Cardiac muscle cell (in vitro differentiated cells and primary cell): Measurements from ENCODE around the gene PRKAG2. TPM values are rescaled to one million over a fixed set of nuclear protein-coding genes. Genes with fewer than 3 reads are reported as not detected.

Experiments used
- DNase-seq, 2 donors: peaks; one replicate each; pipeline versions ENCODE4 v3.0.0 to v3.0.0-alpha.2; 2010 to 2017; ENCODE audit warnings: low read depth in 1 of 2, low spot score in 1 of 2
- H3K27ac ChIP-seq: fragments of 200-600 bp; sonication (generic); 2 replicates; pipeline ENCODE4 v1.5.1; 2016
- H3K27me3 ChIP-seq: fragments of 200-600 bp; sonication (generic); 2 replicates; pipeline ENCODE4 v1.6.0; 2016; ENCODE audit warnings: control low read depth
- H3K36me3 ChIP-seq: fragments of 200-600 bp; sonication (generic); 2 replicates; pipeline ENCODE4 v1.5.1; 2016; ENCODE audit warnings: control low read depth
- H3K4me1 ChIP-seq: fragments of 200-600 bp; sonication (generic); 2 replicates; pipeline ENCODE4 v1.8.1; 2017; ENCODE audit warnings: low read depth, mild to moderate bottlenecking, mixed run types
- H3K4me3 ChIP-seq: fragments of 200-600 bp; sonication (generic); 2 replicates; pipeline ENCODE4 v1.5.1; 2016; ENCODE audit warnings: mild to moderate bottlenecking
- H3K9me3 ChIP-seq: fragments of 200-600 bp; sonication (generic); 2 replicates; pipeline ENCODE4 v1.5.1; 2017; ENCODE audit warnings: low read depth, mild to moderate bottlenecking, control low read depth
- CTCF ChIP-seq: IDR thresholded peaks from 2 replicates; pipeline ENCODE4 v1.5.1; 2012; ENCODE audit warnings: low read depth, mild to moderate bottlenecking, low read length
- polyA plus RNA-seq: library from polyadenylated mRNA; unstranded; fragments of >200 nt; fragmentation: Nextera tagmentation; extraction: Ambion mirVana; gene quantifications from 2 replicates; pipeline ENCODE4 v1.2.1, GENCODE V29; 2016
- total RNA-seq: library from RNA; depleted of rRNA; stranded (reverse); fragments of >200 nt; gene quantifications from 2 replicates; pipeline ENCODE4 v1.2.3, GENCODE V29; 2016

Gene PRKAG2
- total and polyA plus RNA-seq, 2 experiments from 2014 or later: 43.4 to 85.3 TPM

DNA sequence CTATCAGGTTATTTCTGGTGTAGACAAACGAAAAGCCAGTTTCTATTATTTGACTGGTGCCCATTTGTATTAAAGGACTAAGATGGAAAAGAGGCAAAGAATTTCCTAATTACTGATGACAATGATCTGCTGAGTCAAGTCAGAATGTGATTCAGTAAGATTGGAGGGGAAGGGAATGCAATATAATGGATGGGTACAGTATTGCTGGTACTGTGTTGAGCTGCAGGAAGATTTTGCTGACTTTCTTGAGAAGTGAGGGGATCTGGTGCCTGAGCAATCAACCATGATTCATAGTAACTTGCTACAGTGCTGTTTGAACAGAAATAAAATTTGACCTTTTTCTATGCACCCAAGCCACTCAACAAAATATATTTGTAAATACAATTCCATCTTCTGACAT lies 218.1 kb downstream of the PRKAG2 start:
- no peak for TF ChIP-seq CTCF

GRCh38 chr7:151657173-151657572 lies 219.7 kb downstream of the PRKAG2 start:
- TF ChIP-seq CTCF: no peak
- Histone ChIP-seq H3K4me3 (no peak overlapping the region), H3K36me3 (no peaks in the 10 kb centered on the region), H3K4me1 (no peaks in the 10 kb centered on the region), H3K9me3 (no peaks in the 10 kb centered on the region), H3K27me3 (no peaks in the 10 kb centered on the region), H3K27ac (no peak overlapping the region)
- no peak for DNase-seq

More for the DNA sequence above, 218.1 kb downstream of the PRKAG2 start:
- no peak for DNase-seq
- Histone ChIP-seq H3K27ac (no peak overlapping the region), H3K36me3 (no peaks in the 10 kb centered on the region), H3K4me1 (peaks cover 2% of the 10 kb centered on the region), H3K27me3 (no peaks in the 10 kb centered on the region), H3K9me3 (no peaks in the 10 kb centered on the region), H3K4me3 (no peak overlapping the region)

- H3K36me3 ChIP-seq: no peaks in the 10 kb centered on the region
- TF ChIP-seq CTCF: no peak
- peaks cover 5% of the 10 kb centered on the region for H3K4me1 ChIP-seq
- H3K27me3 ChIP-seq: no peaks in the 10 kb centered on the region
- no peak for DNase-seq
- H3K9me3 ChIP-seq: no peaks in the 10 kb centered on the region
- no peak overlapping the region for H3K4me3 ChIP-seq
- H3K27ac ChIP-seq: no peak overlapping the region
Measured at GRCh38 chr7:151655555-151655954, 221.4 kb downstream of the PRKAG2 start.

GRCh38 chr7:151652111-151652510 lies 224.8 kb downstream of the PRKAG2 start:
- TF ChIP-seq CTCF: no peak
- H3K27me3 ChIP-seq: no peaks in the 10 kb centered on the region
- no peak for DNase-seq
- no peaks in the 10 kb centered on the region for H3K36me3 ChIP-seq
- H3K27ac ChIP-seq: no peak overlapping the region
- no peak overlapping the region for H3K4me3 ChIP-seq
- H3K9me3 ChIP-seq: no peaks in the 10 kb centered on the region
- H3K4me1 ChIP-seq: peaks cover 5% of the 10 kb centered on the region

DNA sequence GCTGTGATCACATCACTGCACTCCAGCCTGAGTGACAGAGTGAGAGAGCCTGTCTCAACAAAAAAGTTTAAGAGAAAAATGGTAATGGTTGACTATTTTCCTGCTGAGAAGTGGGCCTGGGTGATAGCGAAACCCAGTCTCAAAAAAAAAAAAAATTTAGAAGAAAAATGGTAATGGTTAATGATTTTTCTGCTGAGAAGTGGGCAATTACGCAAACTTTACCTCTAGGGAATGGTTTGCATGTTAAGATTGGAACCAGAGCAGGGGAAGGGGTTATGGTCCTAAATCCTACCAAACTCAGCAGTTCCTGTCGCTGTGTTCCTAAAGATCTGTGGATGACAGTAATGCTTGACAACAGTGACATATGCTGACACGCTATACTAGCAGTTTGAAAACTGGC lies 226.8 kb downstream of the PRKAG2 start:
- H3K27me3 ChIP-seq: no peaks in the 10 kb centered on the region
- no peaks in the 10 kb centered on the region for H3K9me3 ChIP-seq
- no peaks in the 10 kb centered on the region for H3K36me3 ChIP-seq
- no peak overlapping the region for H3K4me3 ChIP-seq
- DNase-seq: no peak
- peaks cover 5% of the 10 kb centered on the region for H3K4me1 ChIP-seq
- no peak for TF ChIP-seq CTCF
- no peak overlapping the region for H3K27ac ChIP-seq

DNA sequence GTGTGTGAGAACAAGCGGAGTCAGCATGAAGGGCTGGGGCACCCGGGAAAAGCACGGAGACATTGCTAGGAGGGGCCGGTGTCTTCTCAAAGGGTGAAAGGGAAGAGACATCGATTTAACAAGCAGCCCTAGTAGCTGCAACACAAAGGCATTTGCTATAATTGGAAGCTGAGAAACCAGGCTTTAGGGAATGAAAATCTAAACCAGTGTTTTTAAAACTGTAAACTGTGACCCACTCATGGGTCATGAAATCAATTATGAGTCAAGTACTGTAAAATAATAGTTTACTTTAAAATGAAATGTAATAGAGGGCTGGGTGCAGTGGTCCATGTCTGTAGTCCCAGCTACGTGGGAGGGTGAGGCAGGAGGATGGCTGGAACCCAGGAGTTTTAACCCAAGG lies 228.5 kb downstream of the PRKAG2 start:
- no peak overlapping the region for H3K4me3 ChIP-seq
- no peaks in the 10 kb centered on the region for H3K9me3 ChIP-seq
- H3K4me1 ChIP-seq: peaks cover 5% of the 10 kb centered on the region
- no peak overlapping the region for H3K27ac ChIP-seq
- no peaks in the 10 kb centered on the region for H3K27me3 ChIP-seq
- TF ChIP-seq CTCF: no peak
- no peaks in the 10 kb centered on the region for H3K36me3 ChIP-seq
- no peak for DNase-seq
